Neuronal stem cell (in vitro differentiated cells): ENCODE results near the gene ZBED3.

Source experiments
- DNase-seq: peaks from one replicate; pipeline ENCODE4 v3.0.0-alpha.2; 2013; ENCODE audit warnings: low spot score
- H2AFZ ChIP-seq: one replicate; pipeline ENCODE4 v1.6.1; 2013; ENCODE audit warnings: mild to moderate bottlenecking, low read length, inconsistent platforms
- H2AK5ac ChIP-seq: 2 replicates; pipeline ENCODE4 v1.6.1; 2013; ENCODE audit warnings: low read depth, mild to moderate bottlenecking, inconsistent platforms, low read length, moderate library complexity, mixed read lengths
- H2BK120ac ChIP-seq: 2 replicates; pipeline ENCODE4 v1.6.1; 2013; ENCODE audit warnings: low read depth, mild to moderate bottlenecking, inconsistent platforms, low read length, moderate library complexity, mixed read lengths
- H2BK12ac ChIP-seq: one replicate; pipeline ENCODE4 v1.6.1; 2013; ENCODE audit warnings: low read length, inconsistent platforms
- H2BK15ac ChIP-seq: 2 replicates; pipeline ENCODE4 v1.6.1; 2013; ENCODE audit warnings: mild to moderate bottlenecking, low read length, inconsistent platforms, mixed read lengths
- H2BK5ac ChIP-seq: one replicate; pipeline ENCODE4 v1.6.1; 2013; ENCODE audit warnings: inconsistent platforms, mild to moderate bottlenecking, low read length, moderate library complexity
- H3K14ac ChIP-seq: one replicate; pipeline ENCODE4 v1.6.1; 2013; ENCODE audit warnings: low read length, inconsistent platforms
- H3K18ac ChIP-seq: 2 replicates; pipeline ENCODE4 v1.6.1; 2013; ENCODE audit warnings: low read length, inconsistent platforms
- H3K23ac ChIP-seq: 2 replicates; pipeline ENCODE4 v1.6.1; 2013; ENCODE audit warnings: low read depth, mild to moderate bottlenecking, mixed read lengths, low read length, inconsistent platforms; ENCODE audit not compliant: poor library complexity
- H3K27ac ChIP-seq: replicated peaks from 3 replicates; pipeline ENCODE4 v1.5.1; 2013; ENCODE audit warnings: low read length, inconsistent platforms
- H3K27me3 ChIP-seq, 3 experiments: 2 replicates each; pipeline ENCODE4 v1.6.1; 2013; ENCODE audit warnings: low read length in 3 of 3, mild to moderate bottlenecking in 2 of 3, inconsistent platforms in 1 of 3, low read depth in 1 of 3, mixed read lengths in 1 of 3, moderate library complexity in 1 of 3; ENCODE audit not compliant: control insufficient read depth in 3 of 3, insufficient read depth in 3 of 3
- H3K36me3 ChIP-seq, 2 donors: replicated peaks in 1 of 2; 2 replicates each; pipeline ENCODE4 v1.6.1; 2013; ENCODE audit warnings: low read length in 2 of 2; ENCODE audit not compliant: control insufficient read depth in 2 of 2, insufficient read depth in 2 of 2
- H3K4ac ChIP-seq: 2 replicates; pipeline ENCODE4 v1.6.1; 2013; ENCODE audit warnings: inconsistent platforms, mild to moderate bottlenecking, low read length, moderate library complexity
- H3K4me1 ChIP-seq, 2 donors: 1 replicate in 1 of 2; 2 replicates in 1 of 2; pipeline ENCODE4 v1.6.1; 2013; ENCODE audit warnings: low read length in 2 of 2, low read depth in 1 of 2; ENCODE audit not compliant: control insufficient read depth in 2 of 2, insufficient read depth in 1 of 2
- H3K4me2 ChIP-seq: one replicate; pipeline ENCODE4 v1.6.1; 2013; ENCODE audit warnings: mild to moderate bottlenecking, low read length, inconsistent platforms; ENCODE audit not compliant: insufficient read depth, poor library complexity, severe bottlenecking
- H3K4me3 ChIP-seq, 2 donors: 2 replicates each; pipeline ENCODE4 v1.5.1; 2013; ENCODE audit warnings: low read length in 2 of 2, mild to moderate bottlenecking in 2 of 2, inconsistent platforms in 1 of 2, moderate library complexity in 1 of 2
- H3K79me1 ChIP-seq: one replicate; pipeline ENCODE4 v1.6.1; 2013; ENCODE audit warnings: low read depth, mild to moderate bottlenecking, inconsistent platforms, low read length, moderate library complexity
- H3K9ac ChIP-seq: one replicate; pipeline ENCODE4 v1.6.1; 2013; ENCODE audit warnings: mild to moderate bottlenecking, low read depth, low read length, inconsistent platforms; ENCODE audit not compliant: poor library complexity
- H3K9me3 ChIP-seq, 2 donors: replicated peaks in 1 of 2; 2 replicates each; pipeline versions ENCODE3 to v1.6.1; 2013; ENCODE audit warnings: low read length in 2 of 2, mild to moderate bottlenecking in 2 of 2, inconsistent platforms in 1 of 2, low read depth in 1 of 2, mixed read lengths in 1 of 2, moderate library complexity in 1 of 2; ENCODE audit not compliant: control insufficient read depth in 2 of 2, insufficient read depth in 1 of 2
- H4K8ac ChIP-seq: one replicate; pipeline ENCODE4 v1.6.1; 2013; ENCODE audit warnings: low read depth, mild to moderate bottlenecking, inconsistent platforms, low read length, moderate library complexity
- H4K91ac ChIP-seq: one replicate; pipeline ENCODE4 v1.6.1; 2013; ENCODE audit warnings: low read length, low read depth, mild to moderate bottlenecking, inconsistent platforms; ENCODE audit not compliant: poor library complexity
- WGBS, 2 donors: extraction: QIAGEN DNeasy Blood & Tissue Kit; methylation state at CpG; one replicate each; pipeline ENCODE4 v1.1.7; 2013; ENCODE audit warnings: missing lambda C conversion rate in 2 of 2, mixed read lengths in 1 of 2; ENCODE audit not compliant: insufficient read length in 2 of 2, insufficient replicate concordance in 1 of 2; ENCODE audit errors: extremely low coverage in 2 of 2; 5-methylcytosine and 5-hydroxymethylcytosine counted together

ZBED3 gene

DNA sequence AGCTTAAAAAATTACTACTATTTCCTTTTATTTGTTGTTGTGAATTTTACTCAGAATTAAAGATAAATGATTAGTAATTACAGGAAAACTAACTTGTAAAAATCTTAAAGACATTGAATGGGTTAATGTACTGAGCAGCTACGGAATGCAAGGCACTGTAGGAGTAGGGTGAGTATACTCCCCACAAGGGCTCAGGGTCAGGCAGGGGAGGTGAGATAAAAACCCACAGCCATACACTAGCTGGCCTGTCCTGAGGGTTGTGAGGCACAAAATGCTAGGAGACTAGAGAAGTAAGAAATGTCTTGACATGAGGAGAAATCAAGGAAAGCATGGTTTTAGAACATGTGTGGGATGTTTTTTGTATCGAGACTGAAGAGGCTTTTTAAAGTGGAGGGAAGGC is 13.4 kb downstream of the ZBED3 start:
- Histone ChIP-seq H4K91ac (no peak overlapping the region), H3K23ac (no peak overlapping the region), H4K8ac (no peak overlapping the region), H2BK120ac (no peak overlapping the region), H3K14ac (no peak overlapping the region), H2AK5ac (no peak overlapping the region), H3K9ac (no peak overlapping the region), H2BK15ac (no peak overlapping the region), H2AFZ (no peak overlapping the region), H3K79me1 (no peaks in the 10 kb centered on the region), H3K4me2 (no peak overlapping the region), H3K4me1 (no peaks in the 10 kb centered on the region), H3K27me3 (no peaks in the 10 kb centered on the region), H3K4me3 (no peak overlapping the region), H3K4ac (no peak overlapping the region), H3K27ac (no peak overlapping the region), H3K36me3 (peaks cover 0 to 26% of the 10 kb centered on the region in 2 donors), H3K18ac (no peak overlapping the region), H2BK12ac (no peak overlapping the region), H3K9me3 (no peaks in the 10 kb centered on the region), H2BK5ac (no peak overlapping the region)
- no peak for DNase-seq
- WGBS, 2 donors = 100% methylated on average over 1 of the region's 2 CpGs; no CpG with 5 or more reads in 1 of the 2 donors

DNA sequence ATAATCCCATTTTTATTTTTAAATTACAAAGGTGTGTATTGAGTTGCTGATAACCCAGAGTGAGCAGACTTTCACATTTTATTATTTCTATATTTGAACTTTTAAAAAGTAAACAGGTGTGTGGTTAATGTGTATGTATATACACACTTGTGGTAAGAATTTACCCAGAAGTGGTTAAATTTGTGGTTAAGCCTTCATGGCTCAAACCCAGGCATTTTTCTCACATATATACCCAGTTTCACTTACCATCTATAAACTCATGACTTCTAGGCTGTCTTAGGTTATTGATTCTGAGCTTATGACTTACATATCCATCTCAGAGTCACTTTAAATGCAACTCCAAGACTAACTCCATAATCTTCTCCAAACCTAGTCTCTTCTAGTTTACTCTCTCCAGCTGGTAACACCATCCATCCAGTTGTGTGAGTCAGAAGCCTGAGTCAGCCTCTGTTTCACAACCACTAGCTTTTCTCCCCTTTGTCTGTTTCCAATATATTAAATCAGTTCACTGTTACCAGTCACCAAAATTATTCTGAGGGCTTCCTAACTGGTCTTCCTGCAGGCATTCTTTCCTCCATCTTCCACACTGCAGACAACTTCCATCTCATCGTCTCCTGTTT is 20.2 kb downstream of the ZBED3 start:
- Histone ChIP-seq H3K4me2 (no peak overlapping the region), H3K9me3 (no peaks in the 10 kb centered on the region), H3K36me3 (peaks cover 0 to 65% of the 10 kb centered on the region in 2 donors), H4K8ac (no peak overlapping the region), H2AK5ac (no peak overlapping the region), H3K27ac (no peak overlapping the region), H2BK15ac (no peak overlapping the region), H2BK12ac (no peak overlapping the region), H3K9ac (no peak overlapping the region), H3K4ac (no peak overlapping the region), H2BK120ac (no peak overlapping the region), H2BK5ac (no peak overlapping the region), H3K79me1 (no peaks in the 10 kb centered on the region), H2AFZ (no peak overlapping the region), H4K91ac (no peak overlapping the region), H3K27me3 (no peaks in the 10 kb centered on the region), H3K4me1 (no peaks in the 10 kb centered on the region), H3K18ac (no peak overlapping the region), H3K4me3 (no peak overlapping the region), H3K14ac (no peak overlapping the region), H3K23ac (no peak overlapping the region)
- no peak for DNase-seq
- WGBS, 2 donors = no CpG with 5 or more reads among the region's 1 CpG

GRCh38 chr5:77066184-77066583 is 20.9 kb downstream of the ZBED3 start:
- Histone ChIP-seq H3K9me3 (no peaks in the 10 kb centered on the region), H2BK15ac (no peak overlapping the region), H4K91ac (no peak overlapping the region), H4K8ac (no peak overlapping the region), H2AFZ (no peak overlapping the region), H3K4me3 (no peak overlapping the region), H3K9ac (no peak overlapping the region), H2BK120ac (no peak overlapping the region), H2AK5ac (no peak overlapping the region), H3K27ac (no peak overlapping the region), H3K4me2 (no peak overlapping the region), H3K18ac (no peak overlapping the region), H3K36me3 (peaks cover 2 to 72% of the 10 kb centered on the region in 2 donors), H2BK5ac (no peak overlapping the region), H3K27me3 (no peaks in the 10 kb centered on the region), H3K23ac (no peak overlapping the region), H2BK12ac (no peak overlapping the region), H3K4me1 (no peaks in the 10 kb centered on the region), H3K14ac (no peak overlapping the region), H3K4ac (no peak overlapping the region), H3K79me1 (no peaks in the 10 kb centered on the region)
- no peak for DNase-seq
- WGBS, 2 donors = no CpG with 5 or more reads among the region's 1 CpG

GRCh38 chr5:77065256-77065655 is 21.8 kb downstream of the ZBED3 start:
- Histone ChIP-seq H2AK5ac (no peak overlapping the region), H3K9me3 (no peaks in the 10 kb centered on the region), H3K4me2 (no peak overlapping the region), H3K27ac (no peak overlapping the region), H3K4ac (no peak overlapping the region), H4K8ac (no peak overlapping the region), H2BK15ac (no peak overlapping the region), H3K4me1 (no peaks in the 10 kb centered on the region), H4K91ac (no peak overlapping the region), H3K36me3 (peaks cover 2 to 82% of the 10 kb centered on the region in 2 donors), H2AFZ (no peak overlapping the region), H3K4me3 (no peak overlapping the region), H3K14ac (no peak overlapping the region), H3K23ac (no peak overlapping the region), H3K27me3 (no peaks in the 10 kb centered on the region), H3K79me1 (no peaks in the 10 kb centered on the region), H3K9ac (no peak overlapping the region), H2BK120ac (no peak overlapping the region), H2BK12ac (no peak overlapping the region), H3K18ac (no peak overlapping the region), H2BK5ac (no peak overlapping the region)
- no CpG with 5 or more reads among the region's 3 CpGs for WGBS, 2 donors
- no peak for DNase-seq
